ENCODE results near the gene KLHL6.

The KLHL6 gene

DNA sequence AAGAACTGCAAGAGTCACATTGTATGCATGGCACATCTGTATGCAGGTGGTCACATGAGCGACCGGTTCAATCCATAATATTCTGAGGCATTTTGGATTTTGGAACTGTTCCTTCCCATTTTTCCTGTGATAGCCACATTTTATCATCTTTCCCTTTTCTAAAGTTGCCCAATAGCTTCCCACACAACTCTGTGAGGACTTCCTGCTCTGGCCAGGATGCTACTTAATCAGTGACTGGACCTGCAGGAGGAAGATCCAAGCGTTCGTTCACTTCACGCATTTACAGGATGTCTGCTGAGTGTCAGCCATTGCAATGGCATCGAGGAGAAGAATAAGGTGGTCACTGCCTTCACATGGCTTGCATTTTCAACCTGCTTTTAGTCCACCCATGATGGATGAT lies 9.8 kb downstream of the KLHL6 start:
- no CpG with 5 or more reads among the region's 6 CpGs for WGBS (ENCODE audit: insufficient coverage, insufficient read length)
- Histone ChIP-seq H3K27me3 (ENCODE audit: control insufficient read depth, insufficient read depth, low read length) (no peaks in the 10 kb centered on the region), H3K4me1 (ENCODE audit: control insufficient read depth, insufficient read depth, low read length) (peaks cover 8% of the 10 kb centered on the region), H3K36me3 (ENCODE audit: control insufficient read depth, insufficient read depth, low read length) (no peaks in the 10 kb centered on the region), H3K9me3 (ENCODE audit: control insufficient read depth, insufficient read depth, low read length) (no peaks in the 10 kb centered on the region), H3K27ac (ENCODE audit: low read length) (no peak overlapping the region), H3K4me3 (ENCODE audit: low read length) (no peak overlapping the region)
- no peak for DNase-seq (ENCODE audit: low read depth, low spot score)

DNA sequence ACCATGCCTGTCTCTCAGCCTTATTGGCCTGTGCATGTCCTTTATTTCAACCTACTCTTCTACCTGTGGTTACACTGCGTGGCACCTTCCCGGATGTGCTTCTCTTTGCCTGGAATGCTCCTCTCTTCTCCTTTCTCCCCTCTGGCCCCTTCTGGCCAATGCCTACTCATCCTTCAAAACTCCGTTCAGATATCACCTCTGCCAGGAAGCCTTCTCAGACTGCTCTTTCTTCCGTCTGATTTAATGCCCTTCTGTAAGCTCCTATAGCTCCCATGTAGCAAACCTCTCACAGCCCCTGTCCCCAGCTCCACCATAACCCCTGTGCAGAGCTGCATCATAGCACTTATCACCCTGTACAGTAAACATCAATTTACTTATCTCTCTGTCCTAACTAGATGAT lies 13.2 kb downstream of the KLHL6 start:
- Histone ChIP-seq H3K27ac (ENCODE audit: low read length) (no peak overlapping the region), H3K4me1 (ENCODE audit: control insufficient read depth, insufficient read depth, low read length) (peaks cover 3% of the 10 kb centered on the region), H3K4me3 (ENCODE audit: low read length) (no peak overlapping the region), H3K27me3 (ENCODE audit: control insufficient read depth, insufficient read depth, low read length) (no peaks in the 10 kb centered on the region), H3K36me3 (ENCODE audit: control insufficient read depth, insufficient read depth, low read length) (no peaks in the 10 kb centered on the region), H3K9me3 (ENCODE audit: control insufficient read depth, insufficient read depth, low read length) (no peaks in the 10 kb centered on the region)
- no peak for DNase-seq (ENCODE audit: low read depth, low spot score)
- no CpG with 5 or more reads among the region's 4 CpGs for WGBS (ENCODE audit: insufficient coverage, insufficient read length)

- Histone ChIP-seq H3K27ac (ENCODE audit: low read length) (no peak overlapping the region), H3K9me3 (ENCODE audit: control insufficient read depth, insufficient read depth, low read length) (no peaks in the 10 kb centered on the region), H3K4me3 (ENCODE audit: low read length) (no peak overlapping the region), H3K4me1 (ENCODE audit: control insufficient read depth, insufficient read depth, low read length) (peaks cover 3% of the 10 kb centered on the region), H3K36me3 (ENCODE audit: control insufficient read depth, insufficient read depth, low read length) (no peaks in the 10 kb centered on the region), H3K27me3 (ENCODE audit: control insufficient read depth, insufficient read depth, low read length) (no peaks in the 10 kb centered on the region)
- no peak for DNase-seq (ENCODE audit: low read depth, low spot score)
- no CpG with 5 or more reads among the region's 3 CpGs for WGBS (ENCODE audit: insufficient coverage, insufficient read length)
Observed at GRCh38 chr3:183541738-183542137, 13.8 kb downstream of the KLHL6 start.

DNA sequence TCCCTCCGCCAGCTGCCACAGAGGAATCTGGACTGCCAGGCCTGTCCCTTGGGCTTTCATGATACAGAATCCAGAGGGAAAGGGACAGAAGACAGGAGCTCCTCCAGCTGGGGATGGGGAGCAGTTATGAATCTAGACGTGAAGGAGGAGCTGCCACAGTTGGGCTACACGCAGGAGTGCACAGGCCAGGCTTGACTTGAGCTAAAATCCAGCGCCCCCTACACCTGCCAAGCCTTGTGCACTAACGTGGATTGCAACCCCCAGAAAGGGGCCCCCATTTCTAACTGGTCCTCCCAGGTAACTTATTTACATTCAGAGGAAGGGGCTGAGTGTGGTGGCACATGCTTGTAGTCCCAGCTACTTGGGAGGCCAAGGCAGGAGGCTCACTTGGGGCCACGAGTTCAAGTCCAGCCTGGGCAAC lies 14.3 kb downstream of the KLHL6 start:
- WGBS (ENCODE audit: insufficient coverage, insufficient read length): no CpG with 5 or more reads among the region's 6 CpGs
- H3K9me3 ChIP-seq (ENCODE audit: control insufficient read depth, insufficient read depth, low read length): no peaks in the 10 kb centered on the region
- H3K27me3 ChIP-seq (ENCODE audit: control insufficient read depth, insufficient read depth, low read length): no peaks in the 10 kb centered on the region
- no peak overlapping the region for H3K27ac ChIP-seq (ENCODE audit: low read length)
- peaks cover 3% of the 10 kb centered on the region for H3K4me1 ChIP-seq (ENCODE audit: control insufficient read depth, insufficient read depth, low read length)
- DNase-seq (ENCODE audit: low read depth, low spot score): no peak
- no peaks in the 10 kb centered on the region for H3K36me3 ChIP-seq (ENCODE audit: control insufficient read depth, insufficient read depth, low read length)
- H3K4me3 ChIP-seq (ENCODE audit: low read length): no peak overlapping the region

DNA sequence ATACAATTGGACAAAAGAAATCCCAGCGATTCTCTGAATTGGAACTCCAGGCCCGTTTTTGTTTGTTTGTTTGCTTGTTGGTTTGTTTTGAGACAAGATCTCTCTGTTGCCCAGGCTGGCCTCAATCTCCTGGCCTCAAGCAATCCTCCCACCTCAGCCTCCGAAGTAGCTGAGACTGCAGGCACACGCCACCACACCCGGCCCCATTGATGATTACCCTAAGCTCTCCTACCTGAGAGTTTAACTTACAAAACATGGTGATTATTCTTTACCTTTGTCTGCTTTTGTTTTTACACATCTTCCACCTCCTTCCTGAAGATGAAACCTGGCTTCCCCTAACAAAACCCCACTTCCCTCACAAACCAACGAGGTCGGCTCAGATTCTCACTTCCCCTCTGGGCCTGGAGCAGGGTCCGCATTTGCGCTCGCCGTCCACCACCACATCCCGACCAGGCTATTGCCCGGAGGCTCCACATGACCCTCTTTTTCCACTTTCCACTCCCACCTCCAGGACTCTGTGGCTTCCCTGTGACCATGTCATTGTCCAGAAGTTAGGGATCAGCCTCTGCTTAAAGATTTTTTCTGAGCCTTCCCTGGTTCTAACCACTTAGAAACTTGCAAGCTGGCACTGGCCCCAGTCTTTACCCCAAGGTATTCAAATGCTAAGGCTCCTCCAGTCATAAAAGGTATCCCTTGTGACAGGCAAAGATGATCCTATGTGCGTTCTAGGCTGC lies 14.8 kb downstream of the KLHL6 start:
- no peaks in the 10 kb centered on the region for H3K36me3 ChIP-seq (ENCODE audit: control insufficient read depth, insufficient read depth, low read length)
- no peak for DNase-seq (ENCODE audit: low read depth, low spot score)
- WGBS (ENCODE audit: insufficient coverage, insufficient read length): no CpG with 5 or more reads among the region's 14 CpGs
- no peak overlapping the region for H3K27ac ChIP-seq (ENCODE audit: low read length)
- H3K4me1 ChIP-seq (ENCODE audit: control insufficient read depth, insufficient read depth, low read length): peaks cover 3% of the 10 kb centered on the region; the same call in 1 of the 2 replicates
- no peaks in the 10 kb centered on the region for H3K27me3 ChIP-seq (ENCODE audit: control insufficient read depth, insufficient read depth, low read length)
- H3K4me3 ChIP-seq (ENCODE audit: low read length): no peak overlapping the region
- H3K9me3 ChIP-seq (ENCODE audit: control insufficient read depth, insufficient read depth, low read length): no peaks in the 10 kb centered on the region

DNA sequence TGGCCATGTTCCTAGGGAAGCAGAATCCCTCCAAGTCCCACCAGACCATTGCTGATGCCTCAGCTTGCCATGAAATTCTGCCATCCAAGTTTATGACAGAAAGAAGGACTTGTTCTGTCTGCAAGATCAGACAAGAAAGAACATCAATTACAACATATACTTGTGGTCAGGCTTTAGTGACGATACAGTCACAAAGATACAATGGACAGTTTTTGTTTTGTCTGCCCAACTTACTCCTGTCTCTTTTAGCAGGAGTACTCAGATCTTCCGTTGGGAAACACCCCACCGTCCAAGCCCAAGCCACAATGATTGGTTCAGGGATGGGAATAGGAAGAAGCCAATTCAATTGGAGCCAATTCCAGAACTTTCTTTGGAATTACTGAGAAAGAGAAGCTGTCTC lies 15.7 kb downstream of the KLHL6 start:
- Histone ChIP-seq H3K27me3 (ENCODE audit: control insufficient read depth, insufficient read depth, low read length) (no peaks in the 10 kb centered on the region), H3K27ac (ENCODE audit: low read length) (no peak overlapping the region), H3K4me1 (ENCODE audit: control insufficient read depth, insufficient read depth, low read length) (no peaks in the 10 kb centered on the region; the same call in 1 of the 2 replicates), H3K4me3 (ENCODE audit: low read length) (no peak overlapping the region), H3K36me3 (ENCODE audit: control insufficient read depth, insufficient read depth, low read length) (no peaks in the 10 kb centered on the region), H3K9me3 (ENCODE audit: control insufficient read depth, insufficient read depth, low read length) (no peaks in the 10 kb centered on the region)
- no peak for DNase-seq (ENCODE audit: low read depth, low spot score)
- no CpG with 5 or more reads among the region's 3 CpGs for WGBS (ENCODE audit: insufficient coverage, insufficient read length)

DNA sequence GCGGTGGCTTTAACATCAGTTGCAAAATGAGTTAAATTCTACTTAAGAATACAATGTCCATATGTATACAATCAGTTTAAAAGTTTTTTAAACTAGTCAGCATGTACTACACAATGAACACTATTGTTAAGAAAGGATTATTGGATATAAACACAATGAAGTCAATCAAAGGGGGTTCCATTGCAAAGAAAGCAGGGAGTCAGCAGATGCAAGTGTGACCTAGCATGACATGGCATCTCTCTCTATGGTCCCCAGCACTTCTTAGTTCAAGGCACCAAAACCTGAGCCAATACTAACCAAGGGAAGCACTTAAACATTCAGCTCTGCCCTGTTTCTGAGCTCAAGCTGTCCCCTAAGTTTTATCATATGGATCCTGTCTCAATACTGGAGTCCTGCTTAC lies 17.0 kb downstream of the KLHL6 start:
- Histone ChIP-seq H3K4me1 (ENCODE audit: control insufficient read depth, insufficient read depth, low read length) (no peaks in the 10 kb centered on the region), H3K36me3 (ENCODE audit: control insufficient read depth, insufficient read depth, low read length) (no peaks in the 10 kb centered on the region), H3K27me3 (ENCODE audit: control insufficient read depth, insufficient read depth, low read length) (no peaks in the 10 kb centered on the region), H3K27ac (ENCODE audit: low read length) (no peak overlapping the region), H3K9me3 (ENCODE audit: control insufficient read depth, insufficient read depth, low read length) (no peaks in the 10 kb centered on the region), H3K4me3 (ENCODE audit: low read length) (no peak overlapping the region)
- DNase-seq (ENCODE audit: low read depth, low spot score): no peak
- no CpG with 5 or more reads among the region's 1 CpG for WGBS (ENCODE audit: insufficient coverage, insufficient read length)

- H3K27ac ChIP-seq (ENCODE audit: low read length): no peak overlapping the region
- H3K27me3 ChIP-seq (ENCODE audit: control insufficient read depth, insufficient read depth, low read length): no peaks in the 10 kb centered on the region; the same call in 1 of the 2 replicates
- H3K4me3 ChIP-seq (ENCODE audit: low read length): no peak overlapping the region
- no peaks in the 10 kb centered on the region for H3K4me1 ChIP-seq (ENCODE audit: control insufficient read depth, insufficient read depth, low read length)
- no CpG with 5 or more reads among the region's 4 CpGs for WGBS (ENCODE audit: insufficient coverage, insufficient read length)
- H3K9me3 ChIP-seq (ENCODE audit: control insufficient read depth, insufficient read depth, low read length): no peaks in the 10 kb centered on the region
- no peaks in the 10 kb centered on the region for H3K36me3 ChIP-seq (ENCODE audit: control insufficient read depth, insufficient read depth, low read length)
- no peak for DNase-seq (ENCODE audit: low read depth, low spot score)
Observed at GRCh38 chr3:183537295-183537730, 18.2 kb downstream of the KLHL6 start.

DNA sequence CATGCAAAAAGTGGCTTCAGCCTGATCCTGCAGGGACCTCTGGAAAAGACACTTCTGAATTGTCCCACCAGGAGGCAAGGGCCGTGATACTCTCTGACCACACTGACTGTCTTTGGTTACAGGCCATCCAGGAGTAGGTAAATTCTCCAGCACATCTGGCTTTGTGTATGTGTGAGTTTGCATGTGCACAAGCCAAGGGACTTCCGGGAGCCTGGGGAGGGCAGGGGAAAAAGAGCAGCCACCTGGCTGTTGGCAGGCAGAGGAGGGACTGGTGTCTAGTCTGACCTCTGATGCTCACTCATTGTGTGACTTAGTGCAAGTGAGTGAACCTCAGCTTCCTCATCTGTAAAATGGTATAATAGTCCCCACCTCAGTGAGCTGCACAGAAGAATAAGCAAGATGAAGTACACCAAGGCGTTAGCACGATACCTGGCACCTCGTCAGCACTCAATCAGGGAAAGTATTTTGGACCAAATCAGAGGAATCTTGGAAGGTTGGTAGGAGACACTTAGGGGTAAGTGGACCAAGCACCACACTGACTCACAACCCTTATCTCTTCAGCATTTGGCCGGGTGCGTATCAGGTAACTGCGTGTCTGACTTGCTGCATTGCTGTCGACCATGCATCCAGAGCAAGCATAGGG lies 19.1 kb downstream of the KLHL6 start:
- Histone ChIP-seq H3K4me1 (ENCODE audit: control insufficient read depth, insufficient read depth, low read length) (no peaks in the 10 kb centered on the region), H3K9me3 (ENCODE audit: control insufficient read depth, insufficient read depth, low read length) (no peaks in the 10 kb centered on the region), H3K36me3 (ENCODE audit: control insufficient read depth, insufficient read depth, low read length) (no peaks in the 10 kb centered on the region), H3K4me3 (ENCODE audit: low read length) (no peak overlapping the region), H3K27me3 (ENCODE audit: control insufficient read depth, insufficient read depth, low read length) (no peaks in the 10 kb centered on the region; the same call in 1 of the 2 replicates), H3K27ac (ENCODE audit: low read length) (no peak overlapping the region)
- DNase-seq (ENCODE audit: low read depth, low spot score): no peak
- WGBS (ENCODE audit: insufficient coverage, insufficient read length): no CpG with 5 or more reads among the region's 9 CpGs

DNA sequence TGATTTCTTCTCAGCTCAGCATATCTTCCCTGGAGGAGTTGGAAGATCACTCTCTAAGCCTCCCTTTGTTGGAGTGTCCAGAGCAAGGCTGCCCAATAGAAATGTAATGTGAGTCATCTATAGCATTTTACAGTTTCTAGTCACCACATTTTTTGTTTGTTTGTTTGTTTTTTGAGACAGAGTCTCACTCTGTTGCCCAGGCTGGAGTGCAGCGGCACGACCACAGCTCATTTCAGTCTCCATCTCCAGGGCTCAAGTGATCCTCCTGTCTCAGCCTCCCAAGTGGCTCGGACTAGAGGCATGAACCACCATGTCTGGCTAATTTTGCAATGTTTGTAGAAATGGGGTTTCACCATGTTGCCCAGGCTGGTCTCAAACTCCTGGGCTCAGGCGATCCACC lies 21.3 kb downstream of the KLHL6 start:
- Histone ChIP-seq H3K27ac (ENCODE audit: low read length) (no peak overlapping the region), H3K27me3 (ENCODE audit: control insufficient read depth, insufficient read depth, low read length) (no peaks in the 10 kb centered on the region; the same call in 1 of the 2 replicates), H3K36me3 (ENCODE audit: control insufficient read depth, insufficient read depth, low read length) (no peaks in the 10 kb centered on the region), H3K4me3 (ENCODE audit: low read length) (no peak overlapping the region), H3K9me3 (ENCODE audit: control insufficient read depth, insufficient read depth, low read length) (no peaks in the 10 kb centered on the region), H3K4me1 (ENCODE audit: control insufficient read depth, insufficient read depth, low read length) (no peaks in the 10 kb centered on the region)
- no peak for DNase-seq (ENCODE audit: low read depth, low spot score)
- WGBS (ENCODE audit: insufficient coverage, insufficient read length): no CpG with 5 or more reads among the region's 4 CpGs
